Hepatocyte (in vitro differentiated cells): Measurements from ENCODE around the gene SGSM2. TPM values are rescaled to one million over a fixed set of nuclear protein-coding genes. Genes with fewer than 3 reads are reported as not detected.

Experiments used
- DNase-seq: peaks from one replicate; pipeline ENCODE4 v3.0.0-alpha.2; 2016; ENCODE audit warnings: low spot score
- H2AFZ ChIP-seq: fragments of 200-600 bp; sonication (generic); 2 replicates; pipeline ENCODE4 v1.6.0; 2016; ENCODE audit warnings: antibody characterized with exemption, mild to moderate bottlenecking
- H3K27ac ChIP-seq: fragments of 200-600 bp; sonication (generic); 2 replicates; pipeline ENCODE4 v1.5.1; 2016; ENCODE audit warnings: mild to moderate bottlenecking
- H3K27me3 ChIP-seq: fragments of 200-600 bp; sonication (generic); 2 replicates; pipeline ENCODE4 v1.6.1; 2016
- H3K36me3 ChIP-seq: fragments of 200-600 bp; sonication (generic); replicated peaks from 2 replicates; pipeline ENCODE4 v1.5.1; 2016; ENCODE audit warnings: low read depth; ENCODE audit not compliant: insufficient read depth
- H3K4me1 ChIP-seq: fragments of 200-600 bp; sonication (generic); 2 replicates; pipeline ENCODE4 v1.5.1; 2016; ENCODE audit warnings: mild to moderate bottlenecking, moderate library complexity; ENCODE audit not compliant: insufficient read depth
- H3K4me2 ChIP-seq: fragments of 200-600 bp; sonication (generic); 2 replicates; pipeline ENCODE4 v1.6.0; 2016
- H3K4me3 ChIP-seq: fragments of 200-600 bp; sonication (generic); 2 replicates; pipeline ENCODE4 v1.5.1; 2016; ENCODE audit warnings: mild to moderate bottlenecking
- H3K79me2 ChIP-seq: fragments of 200-600 bp; sonication (generic); 2 replicates; pipeline ENCODE4 v1.6.0; 2017; ENCODE audit warnings: mild to moderate bottlenecking
- H3K9me2 ChIP-seq: fragments of 200-600 bp; sonication (generic); replicated peaks from 2 replicates; pipeline ENCODE4 v1.6.0; 2017; ENCODE audit warnings: mild to moderate bottlenecking; ENCODE audit not compliant: insufficient read depth
- H3K9me3 ChIP-seq: fragments of 200-600 bp; sonication (generic); 2 replicates; pipeline ENCODE4 v1.5.1; 2016; ENCODE audit warnings: low read depth, mild to moderate bottlenecking
- H4K20me1 ChIP-seq: fragments of 200-600 bp; sonication (generic); 2 replicates; pipeline ENCODE4 v1.6.0; 2016; ENCODE audit warnings: mild to moderate bottlenecking; ENCODE audit not compliant: insufficient read depth, poor library complexity, severe bottlenecking
- EZH2 ChIP-seq: fragments of 200-600 bp; sonication (generic); IDR thresholded peaks from 2 replicates; pipeline ENCODE4 v1.6.1; 2016; ENCODE audit warnings: antibody characterized with exemption, mild to moderate bottlenecking, borderline replicate concordance
- EZH2phosphoT487 ChIP-seq: fragments of 200-600 bp; sonication (generic); IDR thresholded peaks from one replicate; pipeline ENCODE4 v1.6.1; 2018; ENCODE audit warnings: antibody characterized with exemption, mild to moderate bottlenecking, low read depth, moderate library complexity; ENCODE audit not compliant: unreplicated experiment, severe bottlenecking
- WGBS: methylation state at CpG from one replicate; pipeline ENCODE4 v1.1.6; 2016; ENCODE audit warnings: low lambda C conversion rate; ENCODE audit errors: missing lambda C conversion rate; 5-methylcytosine and 5-hydroxymethylcytosine counted together
- polyA plus RNA-seq: library from polyadenylated mRNA; unstranded; fragments of >200 nt; fragmentation: Nextera tagmentation; extraction: Ambion mirVana; gene quantifications from 2 replicates; pipeline ENCODE4 v1.2.1, GENCODE V29; 2016
- total RNA-seq: library from RNA; depleted of rRNA; stranded (reverse); fragments of >200 nt; gene quantifications from 2 replicates; pipeline ENCODE4 v1.2.3, GENCODE V29; 2014
- TF ChIP-seq, protein P1 (sequence below): fragments of 200-600 bp; sonication (generic); IDR thresholded peaks from 2 replicates; pipeline ENCODE4 v1.5.1; 2016; ENCODE audit warnings: antibody characterized with exemption, mild to moderate bottlenecking; ENCODE audit not compliant: poor library complexity

The SGSM2 gene
- total and polyA plus RNA-seq, 2 experiments from 2014 or later, result 22.2 to 34.9 TPM

DNA sequence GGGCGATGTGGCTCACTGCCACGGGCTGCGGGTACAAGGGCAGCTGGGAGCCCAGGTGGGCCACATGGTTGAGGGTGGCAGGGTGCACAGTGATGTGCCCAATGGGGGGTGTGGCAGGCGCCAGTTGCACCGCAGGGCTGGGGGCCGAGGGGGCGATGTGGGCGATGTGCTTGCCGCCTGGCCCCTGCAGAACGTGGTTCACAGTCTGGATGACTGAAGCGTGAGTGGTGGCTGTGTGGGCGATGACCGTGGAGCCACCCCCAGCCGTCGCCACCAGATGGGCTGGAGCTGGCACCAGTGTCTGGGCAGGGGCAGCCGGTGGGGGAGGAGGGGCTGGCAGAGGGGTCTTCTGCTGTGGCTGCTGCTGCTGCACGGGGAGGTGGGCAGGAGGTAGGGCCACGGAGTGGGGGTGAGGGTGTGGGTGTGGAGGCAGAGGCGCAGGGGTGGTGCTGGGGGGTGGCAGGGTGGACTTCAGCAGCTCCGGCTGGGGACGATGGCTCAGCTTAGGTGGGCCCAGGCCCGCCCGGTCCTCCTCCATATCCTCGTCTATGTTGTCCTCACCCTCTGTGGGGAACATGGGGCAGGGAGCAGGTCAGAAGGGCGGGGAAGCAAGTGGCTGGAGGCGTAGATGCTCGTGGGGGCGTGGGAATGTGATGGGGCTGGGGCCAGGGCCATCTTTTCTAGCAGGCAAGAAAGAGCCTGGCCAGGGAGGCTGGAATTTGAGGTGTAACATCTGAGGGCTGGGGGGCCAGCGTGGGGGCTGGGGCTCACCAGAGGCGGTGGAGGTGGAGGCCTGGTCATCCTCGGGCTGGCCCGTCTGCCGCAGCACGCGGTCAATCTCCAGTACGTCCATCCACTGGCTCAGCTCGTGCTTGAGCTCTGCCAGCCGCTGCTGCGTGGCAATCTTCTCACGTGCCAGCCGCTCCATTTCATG is 50.1 kb downstream of the SGSM2 start:
- H3K4me3 ChIP-seq, result no peak overlapping the region
- TF ChIP-seq EZH2phosphoT487 (no peak), EZH2 (no peak)
- TF ChIP-seq, protein P1, sequence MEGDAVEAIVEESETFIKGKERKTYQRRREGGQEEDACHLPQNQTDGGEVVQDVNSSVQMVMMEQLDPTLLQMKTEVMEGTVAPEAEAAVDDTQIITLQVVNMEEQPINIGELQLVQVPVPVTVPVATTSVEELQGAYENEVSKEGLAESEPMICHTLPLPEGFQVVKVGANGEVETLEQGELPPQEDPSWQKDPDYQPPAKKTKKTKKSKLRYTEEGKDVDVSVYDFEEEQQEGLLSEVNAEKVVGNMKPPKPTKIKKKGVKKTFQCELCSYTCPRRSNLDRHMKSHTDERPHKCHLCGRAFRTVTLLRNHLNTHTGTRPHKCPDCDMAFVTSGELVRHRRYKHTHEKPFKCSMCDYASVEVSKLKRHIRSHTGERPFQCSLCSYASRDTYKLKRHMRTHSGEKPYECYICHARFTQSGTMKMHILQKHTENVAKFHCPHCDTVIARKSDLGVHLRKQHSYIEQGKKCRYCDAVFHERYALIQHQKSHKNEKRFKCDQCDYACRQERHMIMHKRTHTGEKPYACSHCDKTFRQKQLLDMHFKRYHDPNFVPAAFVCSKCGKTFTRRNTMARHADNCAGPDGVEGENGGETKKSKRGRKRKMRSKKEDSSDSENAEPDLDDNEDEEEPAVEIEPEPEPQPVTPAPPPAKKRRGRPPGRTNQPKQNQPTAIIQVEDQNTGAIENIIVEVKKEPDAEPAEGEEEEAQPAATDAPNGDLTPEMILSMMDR, result no peak
- 96% methylated on average over 36 of the region's 41 CpGs for WGBS
- no peak overlapping the region for H3K4me2 ChIP-seq
- H3K4me1 ChIP-seq, result peaks cover 36% of the 10 kb centered on the region
- no peaks in the 10 kb centered on the region for H3K9me3 ChIP-seq
- peaks cover 34% of the 10 kb centered on the region for H3K79me2 ChIP-seq
- H3K36me3 ChIP-seq, result no peaks in the 10 kb centered on the region
- DNase-seq, result no peak
- no peaks in the 10 kb centered on the region for H3K9me2 ChIP-seq
- no peak overlapping the region for H2AFZ ChIP-seq
- H4K20me1 ChIP-seq, result peaks cover 15% of the 10 kb centered on the region
- H3K27me3 ChIP-seq, result no peaks in the 10 kb centered on the region
- H3K27ac ChIP-seq, result no peak overlapping the region

DNA sequence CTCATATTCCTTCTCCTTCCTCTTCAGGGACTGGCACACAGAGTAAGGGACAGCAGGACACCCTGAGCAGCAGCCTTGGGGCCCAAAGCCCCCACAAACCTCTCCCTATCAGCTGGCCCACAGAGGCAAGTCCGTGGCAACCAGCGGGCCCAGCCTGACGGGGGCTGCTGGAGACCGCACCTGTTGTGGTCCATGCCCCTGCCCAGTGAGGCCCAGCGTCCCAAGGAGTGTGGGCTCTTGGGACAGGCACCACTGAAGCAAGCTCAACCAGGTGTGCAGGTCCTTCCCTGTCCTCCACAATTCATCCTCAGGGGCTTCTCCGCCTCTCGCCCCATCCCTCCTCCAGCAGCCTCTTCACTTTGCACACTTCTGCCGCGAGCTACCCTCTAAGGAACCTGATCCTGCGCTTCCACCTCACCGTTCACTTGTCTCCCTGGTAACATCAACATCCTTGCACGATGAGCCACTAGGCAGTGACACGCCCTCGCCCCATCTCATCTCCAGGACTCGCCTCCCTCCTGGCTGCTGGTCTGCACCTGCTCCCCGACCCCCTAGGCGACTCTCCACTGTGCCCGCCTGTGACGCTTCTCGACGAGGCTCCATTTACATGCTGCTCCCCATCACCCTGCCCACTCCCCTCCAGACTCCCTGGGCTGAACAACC is 50.9 kb downstream of the SGSM2 start:
- no peaks in the 10 kb centered on the region for H3K27me3 ChIP-seq
- H3K79me2 ChIP-seq, result peaks cover 34% of the 10 kb centered on the region
- no peak overlapping the region for H2AFZ ChIP-seq
- H3K27ac ChIP-seq, result no peak overlapping the region
- no peaks in the 10 kb centered on the region for H3K36me3 ChIP-seq
- H3K9me3 ChIP-seq, result no peaks in the 10 kb centered on the region
- peaks cover 32% of the 10 kb centered on the region for H3K4me1 ChIP-seq
- H3K9me2 ChIP-seq, result no peaks in the 10 kb centered on the region
- H3K4me3 ChIP-seq, result no peak overlapping the region
- H3K4me2 ChIP-seq, result no peak overlapping the region
- 91% methylated on average over 21 of the region's 21 CpGs for WGBS
- H4K20me1 ChIP-seq, result peaks cover 15% of the 10 kb centered on the region
- no peak for TF ChIP-seq EZH2
- no peak for TF ChIP-seq EZH2phosphoT487
- TF ChIP-seq, protein P1, result no peak
- DNase-seq, result no peak

DNA sequence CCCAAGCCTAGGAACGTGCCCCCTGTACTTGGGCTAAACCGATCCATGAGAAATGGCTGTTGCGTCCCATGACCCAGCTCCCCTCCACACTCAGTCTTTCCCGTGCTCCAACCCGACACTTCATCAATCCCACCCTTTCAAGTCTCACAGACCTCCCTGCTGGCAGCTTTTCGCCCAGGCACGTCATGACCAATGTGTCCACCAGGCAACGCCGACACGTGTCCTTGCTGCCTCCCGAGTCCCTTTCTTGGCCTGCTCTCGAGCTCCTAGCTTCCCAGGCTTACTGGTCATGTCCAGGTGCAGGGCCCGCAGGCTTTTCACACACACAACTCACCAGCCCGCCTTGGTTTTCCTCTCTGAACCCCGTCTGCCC is 51.4 kb downstream of the SGSM2 start:
- Histone ChIP-seq H2AFZ (no peak overlapping the region), H3K4me1 (peaks cover 27% of the 10 kb centered on the region), H3K4me3 (no peak overlapping the region), H3K27me3 (no peaks in the 10 kb centered on the region), H3K4me2 (no peak overlapping the region), H3K9me2 (no peaks in the 10 kb centered on the region), H3K36me3 (no peaks in the 10 kb centered on the region), H3K9me3 (no peaks in the 10 kb centered on the region), H3K27ac (no peak overlapping the region), H3K79me2 (peaks cover 34% of the 10 kb centered on the region), H4K20me1 (peaks cover 15% of the 10 kb centered on the region)
- TF ChIP-seq EZH2phosphoT487 (no peak), EZH2 (no peak)
- TF ChIP-seq, protein P1, result no peak
- DNase-seq, result no peak
- 87% methylated on average over 15 of the region's 15 CpGs for WGBS
